Ovary (tissue), 9 donors: ENCODE measurements around the gene FSHB. TPM values are rescaled to one million over a fixed set of nuclear protein-coding genes. Genes with fewer than 3 reads are reported as not detected.

Experiments used
- DNase-seq, 5 donors: peaks; one replicate each; pipeline ENCODE4 v3.0.0-alpha.2; 2019 to 2020
- H3K27ac ChIP-seq, 2 donors: fragments of 200-600 bp; one replicate each; pipeline versions ENCODE4 v1.5.1 to v1.8.0; 2019 to 2022
- H3K27me3 ChIP-seq: fragments of 200-600 bp; one replicate; pipeline ENCODE4 v1.8.0; 2022
- H3K36me3 ChIP-seq: fragments of 200-600 bp; sonication (generic); one replicate; pipeline ENCODE4 v1.5.1; 2019
- H3K4me1 ChIP-seq: one replicate; pipeline ENCODE4 v1.8.1; 2013; ENCODE audit warnings: mild to moderate bottlenecking, moderate library complexity; ENCODE audit not compliant: insufficient read depth
- H3K4me3 ChIP-seq: fragments of 200-600 bp; sonication (generic); one replicate; pipeline ENCODE4 v1.5.1; 2017
- H3K9me3 ChIP-seq, 2 donors: fragments of 200-600 bp in 1 of 2; sonication (generic) in 1 of 2; one replicate each; pipeline versions ENCODE4 v1.5.1 to v1.8.1; 2013 to 2019; ENCODE audit warnings: mild to moderate bottlenecking in 1 of 2, moderate library complexity in 1 of 2
- EP300 ChIP-seq: sonication (generic); formaldehyde crosslinking; IDR thresholded peaks from one replicate; pipeline ENCODE4 v1.6.1; 2017; ENCODE audit warnings: antibody characterized with exemption
- POLR2A ChIP-seq: fragments of 450-650 bp; IDR thresholded peaks from one replicate; pipeline ENCODE4 v1.6.1; 2017; ENCODE audit warnings: antibody characterized with exemption, mild to moderate bottlenecking, moderate library complexity
- WGBS, 3 donors: extraction: QIAGEN DNeasy Blood & Tissue Kit in 1 of 3; methylation state at CpG; one replicate each; pipeline versions ENCODE4 v1.1.5 to v1.1.7; 2013 to 2017; 5-methylcytosine and 5-hydroxymethylcytosine counted together
- intact Hi-C, 4 donors: fragments of 100-400 bp; cut with DNase I; formaldehyde crosslinking; loops; one replicate each; pipeline versions ENCODE4 v1.11.0 to v1.15.1; 2022 to 2023
- polyA plus RNA-seq, 2 donors: library from polyadenylated mRNA; stranded (reverse); fragments of 200-250 nt in 1 of 2; fragments of 350-450 nt in 1 of 2; fragmentation: Illumina TruSeq in 1 of 2; extraction: RNeasy Lipid Tissue Mini Kit (QIAGEN cat#74804) in 1 of 2; gene quantifications; one replicate each; pipeline ENCODE4 v1.2.3, GENCODE V29; 2013 to 2014
- total RNA-seq, 7 donors: library from RNA; depleted of rRNA in 2 of 7; stranded (reverse); fragments of >200 nt in 2 of 7; fragmentation: NEBNext Ultra II Directional in 3 of 7; extraction: Animal tissue kit (Norgen Biotek cat#: 25700) in 3 of 7; gene quantifications; one replicate each; pipeline versions ENCODE4 v1.1.0 to v1.2.4, GENCODE V29; 2016 to 2023
- TF ChIP-seq, protein P1 (sequence below), 3 donors: fragments of 450-650 bp in 2 of 3; fragments of 200-600 bp in 1 of 3; IDR thresholded peaks; one replicate each; pipeline versions ENCODE4 v1.5.1 to v1.8.0; 2016 to 2022; ENCODE audit warnings: antibody characterized with exemption in 3 of 3, mild to moderate bottlenecking in 1 of 3
- donor health status: DM: no; HTN: no; CAD: no; lungs with moderate emphysema.
- donor health status: DM: no; HTN: no; CAD: no.
- donor health status: Bipolar disorder and iron deficiency.
- donor health status: DM: yes; HTN: yes; CAD: no.
- donor health status: DM: no; HTN: no; CAD: no.
- donor health status: DM: yes; HTN: yes; CAD: no.

Gene FSHB
- total and polyA plus RNA-seq, 9 donors: not detected

GRCh38 chr11:30216534-30216933, 14.3 kb upstream of the FSHB start:
- Histone ChIP-seq H3K9me3 (no peaks in the 10 kb centered on the region), H3K27ac (no peak overlapping the region), H3K4me3 (no peak overlapping the region), H3K27me3 (no peaks in the 10 kb centered on the region), H3K36me3 (no peaks in the 10 kb centered on the region), H3K4me1 (no peaks in the 10 kb centered on the region)
- no peak for DNase-seq
- no peak for TF ChIP-seq POLR2A
- TF ChIP-seq EP300: no peak
- TF ChIP-seq, protein P1, sequence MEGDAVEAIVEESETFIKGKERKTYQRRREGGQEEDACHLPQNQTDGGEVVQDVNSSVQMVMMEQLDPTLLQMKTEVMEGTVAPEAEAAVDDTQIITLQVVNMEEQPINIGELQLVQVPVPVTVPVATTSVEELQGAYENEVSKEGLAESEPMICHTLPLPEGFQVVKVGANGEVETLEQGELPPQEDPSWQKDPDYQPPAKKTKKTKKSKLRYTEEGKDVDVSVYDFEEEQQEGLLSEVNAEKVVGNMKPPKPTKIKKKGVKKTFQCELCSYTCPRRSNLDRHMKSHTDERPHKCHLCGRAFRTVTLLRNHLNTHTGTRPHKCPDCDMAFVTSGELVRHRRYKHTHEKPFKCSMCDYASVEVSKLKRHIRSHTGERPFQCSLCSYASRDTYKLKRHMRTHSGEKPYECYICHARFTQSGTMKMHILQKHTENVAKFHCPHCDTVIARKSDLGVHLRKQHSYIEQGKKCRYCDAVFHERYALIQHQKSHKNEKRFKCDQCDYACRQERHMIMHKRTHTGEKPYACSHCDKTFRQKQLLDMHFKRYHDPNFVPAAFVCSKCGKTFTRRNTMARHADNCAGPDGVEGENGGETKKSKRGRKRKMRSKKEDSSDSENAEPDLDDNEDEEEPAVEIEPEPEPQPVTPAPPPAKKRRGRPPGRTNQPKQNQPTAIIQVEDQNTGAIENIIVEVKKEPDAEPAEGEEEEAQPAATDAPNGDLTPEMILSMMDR (IDR thresholded peaks at IDR 0.05): no peak
- intact Hi-C loops: no loop called here
- 16 to 20% (median 19%) methylated on average over 2 of the region's 2 CpGs for WGBS, 3 donors

DNA sequence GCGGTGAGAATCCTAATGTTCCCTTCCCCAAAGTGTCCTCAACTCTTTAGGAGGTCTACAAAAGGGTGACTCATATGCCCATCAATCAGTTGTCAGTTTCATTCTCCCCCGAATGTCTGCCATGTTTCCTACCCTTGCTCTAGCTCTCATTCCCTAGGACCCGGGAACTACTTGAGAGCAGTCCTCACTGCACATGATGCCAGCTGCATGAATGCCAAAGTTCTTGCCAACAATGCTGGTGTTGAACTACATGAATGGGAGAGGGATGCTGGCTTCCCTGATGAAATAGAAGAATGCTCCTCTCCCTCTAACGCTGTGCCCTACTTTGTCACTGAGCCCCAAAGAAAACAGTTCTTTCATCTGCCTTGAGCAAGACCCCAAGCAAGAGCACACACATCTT, 12.5 kb upstream of the FSHB start:
- WGBS, 3 donors: 84 to 92% (median 91%) methylated on average over 4 of the region's 4 CpGs
- intact Hi-C loops: no loop called here
- Histone ChIP-seq H3K4me1 (no peaks in the 10 kb centered on the region), H3K27me3 (no peaks in the 10 kb centered on the region), H3K9me3 (no peaks in the 10 kb centered on the region), H3K36me3 (no peaks in the 10 kb centered on the region), H3K27ac (no peak overlapping the region), H3K4me3 (no peak overlapping the region)
- TF ChIP-seq EP300: no peak
- TF ChIP-seq, protein P1 (IDR thresholded peaks at IDR 0.05): no peak
- TF ChIP-seq POLR2A: no peak
- DNase-seq: no peak

DNA sequence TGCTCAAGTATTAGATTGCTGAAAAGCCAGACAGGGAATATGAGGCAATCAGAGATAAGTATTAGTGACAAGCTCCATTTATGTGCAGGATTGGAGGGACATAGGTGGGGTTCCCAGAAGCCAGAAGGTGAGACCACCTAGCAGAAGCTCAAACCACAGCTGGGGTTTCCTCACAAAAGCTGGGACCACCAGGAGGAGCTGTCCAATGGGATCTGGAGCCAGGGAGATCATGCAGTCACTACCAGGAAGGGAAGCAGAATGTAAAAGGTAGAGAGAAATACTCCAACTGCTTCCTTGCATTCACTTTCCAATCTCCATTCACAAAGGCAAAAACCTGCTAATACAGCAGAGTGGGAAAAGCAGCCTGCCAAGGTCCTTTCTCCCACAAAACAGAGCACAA, 5.2 kb upstream of the FSHB start:
- no peak for TF ChIP-seq POLR2A
- TF ChIP-seq, protein P1 (IDR thresholded peaks at IDR 0.05): no peak
- TF ChIP-seq EP300: no peak
- DNase-seq: no peak
- intact Hi-C loops: no loop called here
- no peaks in the 10 kb centered on the region for H3K9me3 ChIP-seq
- H3K36me3 ChIP-seq: no peaks in the 10 kb centered on the region
- no peaks in the 10 kb centered on the region for H3K4me1 ChIP-seq
- H3K27ac ChIP-seq: no peak overlapping the region
- H3K4me3 ChIP-seq: no peak overlapping the region
- no peaks in the 10 kb centered on the region for H3K27me3 ChIP-seq

- Histone ChIP-seq H3K4me3 (no peak overlapping the region), H3K27ac (no peak overlapping the region), H3K9me3 (no peaks in the 10 kb centered on the region), H3K27me3 (no peaks in the 10 kb centered on the region), H3K36me3 (no peaks in the 10 kb centered on the region), H3K4me1 (no peaks in the 10 kb centered on the region)
- 76 to 81% (median 79%) methylated on average over 5 of the region's 5 CpGs for WGBS, 3 donors
- no peak for DNase-seq
- intact Hi-C loops: no loop called here
- TF ChIP-seq EP300: no peak
- TF ChIP-seq, protein P1 (IDR thresholded peaks at IDR 0.05): no peak
- no peak for TF ChIP-seq POLR2A
Observed at GRCh38 chr11:30228323-30228884, 2.4 kb upstream of the FSHB start.
